Activated naive CD4-positive, alpha-beta T cell treated with anti-CD3 and anti-CD28 coated beads, Interleukin-2, amount 50 U/mL, for 24 hours (primary cell): ENCODE measurements around the gene EFEMP1.

Source experiments
- H3K27ac Mint-ChIP-seq: one replicate; pipeline ENCODE4 v1.8.0; 2021; ENCODE audit warnings: mild to moderate bottlenecking, mixed read lengths
- H3K27me3 Mint-ChIP-seq: one replicate; pipeline ENCODE4 v1.8.0; 2021; ENCODE audit warnings: mixed read lengths
- H3K36me3 Mint-ChIP-seq: one replicate; pipeline ENCODE4 v1.8.0; 2021; ENCODE audit warnings: mixed read lengths
- H3K4me1 Mint-ChIP-seq: one replicate; pipeline ENCODE4 v1.8.0; 2021; ENCODE audit warnings: mixed read lengths
- H3K4me3 Mint-ChIP-seq: one replicate; pipeline ENCODE4 v1.8.0; 2021; ENCODE audit warnings: mild to moderate bottlenecking, mixed read lengths
- H3K9me3 Mint-ChIP-seq: one replicate; pipeline ENCODE4 v1.8.0; 2021; ENCODE audit warnings: mixed read lengths

The EFEMP1 gene

GRCh38 chr2:55917117-55917516 is 6.5 kb downstream of the EFEMP1 start:
- Mint-ChIP-seq H3K4me1 (no peaks in the 10 kb centered on the region), H3K9me3 (no peaks in the 10 kb centered on the region)

DNA sequence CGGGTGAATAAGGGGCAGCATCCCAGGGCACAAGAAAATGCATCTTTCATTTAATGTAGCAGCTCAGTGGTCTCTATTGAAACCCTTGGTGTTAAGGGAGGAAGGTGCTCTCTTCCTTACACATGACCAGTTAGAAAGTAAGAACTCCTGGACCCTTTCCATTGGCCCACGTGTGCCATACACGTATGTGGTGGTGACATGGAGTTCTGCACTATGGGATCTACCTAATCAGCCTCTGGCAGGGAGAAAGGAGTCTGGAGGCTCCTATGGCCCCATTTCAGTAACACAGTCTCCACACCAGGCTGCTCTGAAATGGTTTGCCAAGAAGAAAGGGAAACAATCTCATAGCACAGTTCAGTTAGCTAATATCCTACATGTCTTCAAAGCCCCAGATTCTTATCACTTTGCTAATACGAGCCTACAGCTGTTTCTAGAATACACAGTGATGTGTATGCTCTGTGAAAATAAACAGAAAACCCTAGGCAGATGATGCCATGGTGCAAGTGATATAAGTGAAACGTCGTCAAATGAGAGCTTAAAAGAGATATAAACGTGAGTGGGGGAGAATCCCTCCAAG is 7.0 kb downstream of the EFEMP1 start:
- Mint-ChIP-seq H3K27ac (no peak overlapping the region), H3K27me3 (peaks cover 8% of the 10 kb centered on the region), H3K4me1 (no peaks in the 10 kb centered on the region), H3K36me3 (no peaks in the 10 kb centered on the region), H3K9me3 (no peaks in the 10 kb centered on the region), H3K4me3 (no peak overlapping the region)

More at GRCh38 chr2:55917117-55917516, 6.5 kb downstream of the EFEMP1 start:
- peaks cover 11% of the 10 kb centered on the region for H3K27me3 Mint-ChIP-seq
- H3K27ac Mint-ChIP-seq, result no peak overlapping the region
- no peak overlapping the region for H3K4me3 Mint-ChIP-seq
- H3K36me3 Mint-ChIP-seq, result no peaks in the 10 kb centered on the region

DNA sequence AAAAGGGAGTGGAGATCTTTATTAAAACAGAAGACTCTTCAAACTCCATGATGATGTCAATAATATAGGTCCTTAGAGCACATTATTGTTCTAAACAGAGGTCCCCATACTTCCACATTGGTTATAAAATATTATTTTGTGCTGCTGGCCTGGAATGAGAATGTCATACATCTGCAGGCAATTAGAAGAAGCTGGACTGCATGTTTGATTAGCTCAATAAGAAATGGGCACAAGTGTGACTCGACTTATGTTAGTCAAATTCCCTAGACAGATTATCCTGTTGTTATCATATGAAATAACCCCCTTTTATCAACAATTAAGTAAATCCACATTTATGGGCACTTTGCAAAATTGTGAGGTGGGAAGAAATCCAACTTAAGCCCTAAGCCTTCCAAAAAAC is 8.8 kb downstream of the EFEMP1 start:
- H3K27me3 Mint-ChIP-seq, result no peaks in the 10 kb centered on the region
- no peak overlapping the region for H3K4me3 Mint-ChIP-seq
- H3K36me3 Mint-ChIP-seq, result no peaks in the 10 kb centered on the region
- H3K4me1 Mint-ChIP-seq, result no peaks in the 10 kb centered on the region
- H3K9me3 Mint-ChIP-seq, result no peaks in the 10 kb centered on the region
- H3K27ac Mint-ChIP-seq, result no peak overlapping the region

- H3K27ac Mint-ChIP-seq, result no peak overlapping the region
- H3K27me3 Mint-ChIP-seq, result no peaks in the 10 kb centered on the region
- no peaks in the 10 kb centered on the region for H3K4me1 Mint-ChIP-seq
- H3K36me3 Mint-ChIP-seq, result no peaks in the 10 kb centered on the region
- H3K9me3 Mint-ChIP-seq, result no peaks in the 10 kb centered on the region
- H3K4me3 Mint-ChIP-seq, result no peak overlapping the region
Measured at GRCh38 chr2:55912926-55913325, 10.7 kb downstream of the EFEMP1 start.

GRCh38 chr2:55910077-55910476 is 13.5 kb downstream of the EFEMP1 start:
- no peaks in the 10 kb centered on the region for H3K9me3 Mint-ChIP-seq
- H3K27me3 Mint-ChIP-seq, result peaks cover 2% of the 10 kb centered on the region
- no peaks in the 10 kb centered on the region for H3K4me1 Mint-ChIP-seq
- no peak overlapping the region for H3K27ac Mint-ChIP-seq
- no peak overlapping the region for H3K4me3 Mint-ChIP-seq
- no peaks in the 10 kb centered on the region for H3K36me3 Mint-ChIP-seq

DNA sequence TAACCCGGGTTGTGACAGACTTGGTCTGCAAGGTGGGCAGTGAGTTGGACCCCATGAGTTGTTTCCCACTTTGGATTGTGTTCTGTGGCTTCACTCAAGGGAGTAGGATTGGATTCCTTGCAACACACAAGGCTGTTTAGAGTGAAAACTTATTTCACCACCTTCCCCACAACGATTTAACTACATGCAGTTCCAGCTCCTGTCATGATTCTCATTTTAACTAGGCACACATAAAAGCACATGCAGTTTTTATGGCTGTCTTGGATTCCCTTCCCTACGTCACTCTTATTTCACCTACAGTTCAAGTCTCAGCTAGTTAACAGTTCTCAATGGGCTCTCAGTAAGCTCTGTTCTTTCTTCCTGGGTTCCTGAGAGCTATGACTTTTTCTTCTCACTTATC is 15.9 kb downstream of the EFEMP1 start:
- H3K9me3 Mint-ChIP-seq, result no peaks in the 10 kb centered on the region
- no peak overlapping the region for H3K4me3 Mint-ChIP-seq
- H3K27me3 Mint-ChIP-seq, result peaks cover 2% of the 10 kb centered on the region
- H3K4me1 Mint-ChIP-seq, result no peaks in the 10 kb centered on the region
- no peaks in the 10 kb centered on the region for H3K36me3 Mint-ChIP-seq
- H3K27ac Mint-ChIP-seq, result no peak overlapping the region

- H3K4me1 Mint-ChIP-seq, result no peaks in the 10 kb centered on the region
- no peaks in the 10 kb centered on the region for H3K36me3 Mint-ChIP-seq
- H3K9me3 Mint-ChIP-seq, result no peaks in the 10 kb centered on the region
- no peak overlapping the region for H3K27ac Mint-ChIP-seq
- H3K4me3 Mint-ChIP-seq, result no peak overlapping the region
- H3K27me3 Mint-ChIP-seq, result peaks cover 2% of the 10 kb centered on the region
Measured at GRCh38 chr2:55906993-55907392, 16.6 kb downstream of the EFEMP1 start.

GRCh38 chr2:55903727-55904126 is 19.9 kb downstream of the EFEMP1 start:
- Mint-ChIP-seq H3K27ac (no peak overlapping the region), H3K36me3 (no peaks in the 10 kb centered on the region), H3K4me3 (no peak overlapping the region)

GRCh38 chr2:55902971-55903370 is 20.6 kb downstream of the EFEMP1 start:
- peaks cover 3% of the 10 kb centered on the region for H3K9me3 Mint-ChIP-seq
- peaks cover 2% of the 10 kb centered on the region for H3K27me3 Mint-ChIP-seq

More at GRCh38 chr2:55903727-55904126, 19.9 kb downstream of the EFEMP1 start:
- H3K27me3 Mint-ChIP-seq, result peaks cover 2% of the 10 kb centered on the region
- no peaks in the 10 kb centered on the region for H3K4me1 Mint-ChIP-seq
- peaks cover 3% of the 10 kb centered on the region for H3K9me3 Mint-ChIP-seq

GRCh38 chr2:55902429-55902828 is 21.2 kb downstream of the EFEMP1 start:
- H3K27ac Mint-ChIP-seq, result no peak overlapping the region
- H3K9me3 Mint-ChIP-seq, result peaks cover 3% of the 10 kb centered on the region
- H3K36me3 Mint-ChIP-seq, result no peaks in the 10 kb centered on the region
- no peaks in the 10 kb centered on the region for H3K4me1 Mint-ChIP-seq
- H3K27me3 Mint-ChIP-seq, result peaks cover 2% of the 10 kb centered on the region
- H3K4me3 Mint-ChIP-seq, result no peak overlapping the region

More at GRCh38 chr2:55902971-55903370, 20.6 kb downstream of the EFEMP1 start:
- Mint-ChIP-seq H3K27ac (no peak overlapping the region), H3K4me1 (no peaks in the 10 kb centered on the region), H3K36me3 (no peaks in the 10 kb centered on the region), H3K4me3 (no peak overlapping the region)

- H3K36me3 Mint-ChIP-seq, result no peaks in the 10 kb centered on the region
- peaks cover 3% of the 10 kb centered on the region for H3K9me3 Mint-ChIP-seq
- no peak overlapping the region for H3K4me3 Mint-ChIP-seq
Measured at GRCh38 chr2:55901941-55902340, 21.6 kb downstream of the EFEMP1 start.

DNA sequence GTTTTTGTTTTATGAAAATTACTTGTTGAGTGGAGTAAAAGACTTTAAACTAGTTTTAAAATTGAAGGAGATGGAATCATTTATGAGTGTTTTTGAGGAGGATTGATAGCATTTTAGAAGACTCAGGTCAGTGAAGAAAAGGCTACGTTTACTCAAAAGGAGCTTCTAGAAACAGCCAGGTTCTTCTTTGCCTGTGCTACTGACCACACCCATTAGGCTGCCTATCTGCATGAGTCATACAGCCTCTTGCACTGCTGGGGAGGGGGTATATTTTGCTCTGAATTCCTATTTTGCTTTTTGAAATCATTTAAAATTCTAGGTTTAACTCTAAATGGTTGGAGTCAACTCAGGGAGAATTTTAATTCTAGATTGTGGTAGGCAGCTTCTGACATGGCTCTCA is 22.3 kb downstream of the EFEMP1 start:
- H3K36me3 Mint-ChIP-seq, result no peaks in the 10 kb centered on the region

More at GRCh38 chr2:55901941-55902340, 21.6 kb downstream of the EFEMP1 start:
- H3K27ac Mint-ChIP-seq, result no peak overlapping the region
- peaks cover 2% of the 10 kb centered on the region for H3K27me3 Mint-ChIP-seq
- no peaks in the 10 kb centered on the region for H3K4me1 Mint-ChIP-seq

DNA sequence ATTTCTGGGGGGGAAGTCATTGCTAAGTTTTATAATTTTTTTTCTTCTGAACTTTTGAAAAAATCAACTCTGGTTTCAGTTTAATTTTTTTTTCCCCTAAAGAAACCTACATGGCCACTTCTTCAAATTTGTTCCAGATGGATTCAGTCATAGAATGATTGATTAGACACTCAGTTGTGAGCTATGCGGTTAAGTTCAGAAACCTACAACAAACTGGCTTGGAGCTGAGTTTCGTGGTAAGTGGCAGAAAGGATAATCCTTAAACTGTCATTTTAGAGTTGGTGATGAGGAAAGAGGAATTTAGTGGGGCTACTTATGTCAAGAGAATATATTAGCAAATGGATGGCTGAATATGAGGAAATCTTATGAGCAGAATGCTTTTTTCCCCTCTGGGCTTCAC is 23.7 kb downstream of the EFEMP1 start:
- Mint-ChIP-seq H3K9me3 (peaks cover 3% of the 10 kb centered on the region), H3K27ac (no peak overlapping the region), H3K36me3 (no peaks in the 10 kb centered on the region), H3K4me1 (no peaks in the 10 kb centered on the region), H3K4me3 (no peak overlapping the region), H3K27me3 (no peaks in the 10 kb centered on the region)

More for the DNA sequence above, 22.3 kb downstream of the EFEMP1 start:
- peaks cover 3% of the 10 kb centered on the region for H3K9me3 Mint-ChIP-seq
- H3K27me3 Mint-ChIP-seq, result peaks cover 2% of the 10 kb centered on the region
- no peak overlapping the region for H3K27ac Mint-ChIP-seq
- H3K4me1 Mint-ChIP-seq, result no peaks in the 10 kb centered on the region
- no peak overlapping the region for H3K4me3 Mint-ChIP-seq

GRCh38 chr2:55898386-55899040 is 25.1 kb downstream of the EFEMP1 start:
- Mint-ChIP-seq H3K36me3 (no peaks in the 10 kb centered on the region), H3K4me1 (no peaks in the 10 kb centered on the region), H3K9me3 (peaks cover 3% of the 10 kb centered on the region), H3K4me3 (no peak overlapping the region), H3K27me3 (no peaks in the 10 kb centered on the region), H3K27ac (no peak overlapping the region)

DNA sequence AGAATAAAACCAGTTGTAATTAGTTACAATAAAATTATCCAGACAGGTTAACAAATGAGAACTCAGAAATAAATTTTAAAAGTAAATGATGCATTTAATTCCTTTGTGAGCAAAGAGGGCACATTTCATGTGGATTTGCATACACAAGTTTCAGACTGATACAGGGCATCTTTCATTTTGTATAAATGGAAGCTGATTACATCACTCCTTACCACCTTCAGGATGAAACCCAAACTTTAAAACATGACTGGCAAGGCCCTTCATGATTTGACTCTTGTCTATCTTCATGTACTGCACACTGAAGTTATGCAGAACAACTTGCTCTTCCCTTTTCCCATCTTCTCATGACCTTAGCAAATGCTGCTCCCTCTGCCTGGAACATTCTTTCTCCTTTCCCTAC is 26.9 kb downstream of the EFEMP1 start:
- H3K4me1 Mint-ChIP-seq, result no peaks in the 10 kb centered on the region
- H3K36me3 Mint-ChIP-seq, result no peaks in the 10 kb centered on the region
- no peak overlapping the region for H3K4me3 Mint-ChIP-seq
- H3K27me3 Mint-ChIP-seq, result no peaks in the 10 kb centered on the region
- H3K27ac Mint-ChIP-seq, result no peak overlapping the region
- H3K9me3 Mint-ChIP-seq, result peaks cover 3% of the 10 kb centered on the region

DNA sequence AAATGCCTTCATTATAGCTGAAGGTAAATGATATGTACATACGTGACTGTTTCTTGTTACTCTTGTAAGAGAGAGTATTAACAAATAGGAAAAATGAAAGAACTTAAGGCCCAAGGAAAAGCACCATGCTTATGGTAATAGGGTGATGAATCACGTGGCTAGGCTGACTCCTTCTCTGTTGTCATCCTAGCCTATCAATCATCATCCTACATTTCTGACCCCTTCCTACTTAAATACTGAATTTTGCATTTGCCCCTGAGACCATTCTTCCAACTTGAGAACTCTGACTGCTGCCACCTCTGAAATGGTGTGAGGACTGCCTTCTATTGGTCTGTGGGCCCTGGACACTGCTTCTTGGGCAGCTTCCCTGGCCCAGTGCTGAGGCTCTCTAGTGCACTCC is 28.9 kb downstream of the EFEMP1 start:
- Mint-ChIP-seq H3K27ac (no peak overlapping the region), H3K4me1 (no peaks in the 10 kb centered on the region), H3K4me3 (no peak overlapping the region), H3K36me3 (no peaks in the 10 kb centered on the region), H3K9me3 (no peaks in the 10 kb centered on the region), H3K27me3 (no peaks in the 10 kb centered on the region)
